SIG-M5 (cell line): ENCODE data around the gene TPD52L1.
"Not testable (repeated sequence)": the region's sequence is repeated elsewhere in the genome, so short reads cannot be mapped to it uniquely, and the experiment has no call there.

Experiments used
- DNase-seq: peaks from one replicate; lab custom pipeline; 2025; lab: John Stamatoyannopoulos, UW

Gene TPD52L1, protein sequence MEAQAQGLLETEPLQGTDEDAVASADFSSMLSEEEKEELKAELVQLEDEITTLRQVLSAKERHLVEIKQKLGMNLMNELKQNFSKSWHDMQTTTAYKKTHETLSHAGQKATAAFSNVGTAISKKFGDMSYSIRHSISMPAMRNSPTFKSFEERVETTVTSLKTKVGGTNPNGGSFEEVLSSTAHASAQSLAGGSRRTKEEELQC

DNA sequence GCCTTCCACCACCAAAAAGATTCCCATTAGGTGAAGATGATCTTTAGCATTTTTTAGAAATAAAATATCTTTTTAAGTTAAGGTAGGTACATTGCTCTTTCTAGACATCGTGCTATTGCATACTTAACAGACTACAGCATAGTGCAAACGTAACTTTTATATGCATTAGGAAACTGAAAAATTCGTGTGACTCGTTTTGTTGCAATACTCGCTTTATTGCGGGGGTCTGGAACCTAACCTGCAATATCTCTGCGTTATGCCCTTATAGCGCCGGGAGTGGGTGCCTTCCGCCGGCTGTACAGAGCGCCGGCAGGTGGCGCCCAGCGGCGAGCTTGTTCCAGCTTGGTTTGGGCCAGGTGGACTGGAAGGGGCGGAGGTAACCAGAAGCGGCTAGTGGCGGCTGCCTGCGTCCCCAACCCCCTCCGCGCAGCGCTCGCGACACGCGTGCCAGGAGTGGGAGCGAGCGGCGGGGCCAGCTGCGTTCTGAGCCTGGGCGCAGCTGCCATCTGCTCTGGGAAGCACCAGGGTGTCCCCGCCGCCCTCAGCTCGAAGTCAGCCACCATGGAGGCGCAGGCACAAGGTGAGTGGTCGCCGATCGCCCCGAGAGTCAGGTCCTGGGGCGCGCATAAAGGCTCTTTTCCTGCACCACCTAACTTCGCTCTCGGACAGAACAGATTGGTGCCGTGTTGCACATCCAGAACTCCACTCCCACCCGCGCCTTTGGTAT is at the start of gene TPD52L1:
Gene TPD52L1 (plus strand): TSS at position 383 of the 727 bp plus-strand sequence. CDS start 179 bp downstream, at position 562.
- DNase-seq, result no peak

DNA sequence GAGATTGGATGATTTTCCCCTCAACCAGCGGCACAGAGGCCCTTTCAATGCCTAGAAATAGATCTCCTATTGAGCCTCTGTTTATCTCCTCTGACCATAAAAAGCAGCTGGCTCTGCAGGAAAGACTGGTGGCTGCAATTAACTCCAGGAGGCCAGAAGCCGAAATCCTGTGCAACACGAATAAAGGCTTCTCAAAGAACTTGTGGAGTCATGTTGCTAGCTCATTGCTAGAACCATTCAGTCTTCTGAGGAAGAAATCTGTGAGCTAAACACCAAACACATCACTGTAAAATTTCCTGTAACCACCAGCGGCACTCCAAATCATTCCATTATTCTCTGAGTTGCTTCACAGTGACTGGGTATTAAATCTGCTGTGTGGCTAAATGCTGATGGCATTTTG is 49.1 kb upstream of the TPD52L1 start:
- DNase-seq, result no peak

DNA sequence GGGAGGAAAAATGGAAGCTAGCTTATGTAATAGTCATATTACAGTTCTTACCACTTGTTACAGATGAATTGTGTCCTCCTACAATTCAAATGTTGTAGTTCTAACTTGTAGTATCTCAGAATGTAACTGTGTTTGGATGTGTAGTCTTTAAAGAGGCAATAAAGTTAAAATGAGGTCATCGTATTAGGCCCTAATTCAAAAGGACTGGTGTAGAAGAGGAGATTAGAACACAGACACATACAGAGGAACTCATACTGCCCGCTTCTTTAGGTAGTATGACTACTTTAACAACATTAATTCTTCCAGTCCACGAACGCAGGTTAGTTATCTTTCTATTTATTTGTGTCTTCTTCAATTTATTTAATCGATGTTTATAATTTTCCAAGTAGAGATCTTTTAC is 46.5 kb upstream of the TPD52L1 start:
- DNase-seq, result no peak

DNA sequence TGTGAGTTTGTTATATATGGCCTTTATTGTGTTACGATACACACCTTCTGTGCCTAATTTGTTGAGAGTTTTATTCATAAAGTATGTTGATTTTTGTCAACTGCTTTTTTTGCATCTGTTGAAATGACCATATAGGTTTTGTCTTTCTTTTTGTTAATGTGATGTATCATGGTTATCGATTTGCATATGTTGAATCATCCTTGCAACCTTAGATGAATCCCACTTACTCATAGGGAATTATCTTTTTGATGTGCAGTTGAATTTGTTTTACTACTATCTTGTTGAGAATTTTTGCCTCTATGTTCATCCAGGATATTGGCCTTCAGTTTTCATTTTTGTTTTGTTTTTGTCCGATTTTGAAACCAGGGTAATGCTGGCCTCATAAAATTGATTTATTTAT is 45.7 kb upstream of the TPD52L1 start:
- no peak for DNase-seq

DNA sequence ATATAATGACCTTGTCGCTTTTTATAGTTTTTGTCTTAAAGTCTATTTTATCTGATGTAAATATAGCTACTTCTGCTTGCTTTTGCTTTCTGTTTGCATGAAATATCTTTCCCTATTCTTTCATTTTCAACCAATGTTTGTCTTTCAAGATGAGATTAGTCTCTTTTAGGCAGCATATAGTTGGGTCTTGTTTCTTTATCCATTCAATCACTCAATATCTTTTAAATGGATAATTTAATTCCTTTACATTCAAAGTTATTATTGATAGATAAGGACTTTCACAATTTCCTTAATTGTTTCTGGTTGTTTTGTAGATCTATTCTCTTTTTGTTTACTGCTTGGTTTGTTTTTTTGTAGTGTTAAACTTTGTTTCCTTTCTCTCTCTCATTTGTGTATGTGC is 43.5 kb upstream of the TPD52L1 start:
- DNase-seq, result no peak

DNA sequence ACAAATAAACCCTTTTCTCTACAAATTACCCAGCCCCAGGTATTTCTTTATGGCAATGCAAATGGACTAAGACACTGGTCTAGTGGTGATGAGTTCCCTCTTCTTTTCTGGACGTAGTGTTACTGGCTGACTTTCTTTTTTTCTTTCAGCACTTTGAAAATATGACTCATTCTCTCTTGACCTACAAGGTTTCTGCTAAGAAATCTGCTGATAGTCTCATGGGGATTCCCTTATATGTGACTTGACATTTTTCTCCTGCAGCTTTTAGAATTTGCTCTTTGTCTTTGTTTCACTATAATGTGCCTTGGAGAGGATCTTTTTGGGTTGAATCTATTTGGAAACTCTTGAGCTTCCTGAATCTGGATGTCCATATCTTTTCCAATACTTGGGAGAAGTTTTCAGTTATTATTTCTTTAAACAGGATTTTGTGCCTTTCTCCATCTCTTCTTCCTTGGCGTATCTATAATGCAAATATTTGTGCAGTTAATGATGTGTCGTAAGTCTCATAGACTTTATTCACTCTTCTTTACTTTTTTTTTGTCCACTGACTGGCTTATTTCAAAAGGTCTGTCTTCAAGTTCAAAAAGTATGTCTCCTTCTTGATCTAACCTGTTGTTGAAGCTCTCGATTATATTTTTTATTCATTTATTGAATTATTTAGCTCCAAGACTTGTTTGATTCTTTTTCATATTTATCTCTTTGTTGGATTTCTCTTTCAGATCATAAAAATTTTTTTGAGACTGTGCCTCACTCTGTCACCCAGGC is 42.2 kb upstream of the TPD52L1 start:
- DNase-seq, result no peak

DNA sequence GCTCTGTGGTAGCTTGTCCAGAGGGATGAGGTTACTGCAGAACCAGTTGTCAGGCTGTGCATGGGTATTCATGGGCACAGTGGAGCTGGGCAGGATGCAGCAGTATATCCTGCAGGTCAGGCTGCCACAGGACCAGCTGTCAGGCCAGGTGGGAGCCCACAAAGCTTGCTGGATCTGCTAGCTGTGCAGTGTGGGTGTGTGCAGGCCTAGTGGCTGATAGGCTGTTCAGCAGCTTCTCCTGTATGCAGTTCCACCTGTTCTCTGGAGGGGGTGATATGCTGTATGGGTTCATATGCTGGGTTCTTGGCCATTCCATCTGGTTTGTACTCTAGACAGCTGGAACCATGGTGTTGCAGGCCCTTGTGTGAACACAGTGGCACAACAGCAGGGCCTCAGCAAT is 40.6 kb upstream of the TPD52L1 start:
- no peak for DNase-seq

DNA sequence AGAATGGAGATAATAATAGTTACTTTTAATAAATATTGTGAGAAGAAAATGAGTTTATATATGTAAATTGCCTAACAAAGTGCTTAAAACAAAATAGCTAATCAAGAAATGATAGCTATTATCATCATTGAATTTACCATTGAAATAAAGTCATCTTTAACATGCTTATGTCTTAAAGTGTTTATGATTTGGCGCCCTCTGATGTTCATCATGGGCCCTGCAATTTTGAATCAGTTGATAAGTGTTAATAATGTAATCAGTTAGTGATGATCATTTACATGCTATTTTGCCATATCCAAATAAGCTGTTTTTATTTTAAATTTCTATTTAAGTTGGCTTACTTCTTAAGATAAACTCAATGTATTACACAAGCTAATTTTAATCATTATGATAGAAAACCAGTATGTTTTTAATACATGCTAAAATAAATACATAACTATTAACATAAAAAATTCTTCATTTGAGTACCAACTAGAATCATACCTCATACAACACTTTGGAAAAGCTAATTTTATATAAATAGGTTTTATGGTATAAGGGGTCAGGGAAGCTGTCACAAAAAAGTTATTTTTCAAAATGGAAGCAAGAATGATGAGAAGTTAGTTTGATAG is 39.2 kb upstream of the TPD52L1 start:
- DNase-seq, result no peak

DNA sequence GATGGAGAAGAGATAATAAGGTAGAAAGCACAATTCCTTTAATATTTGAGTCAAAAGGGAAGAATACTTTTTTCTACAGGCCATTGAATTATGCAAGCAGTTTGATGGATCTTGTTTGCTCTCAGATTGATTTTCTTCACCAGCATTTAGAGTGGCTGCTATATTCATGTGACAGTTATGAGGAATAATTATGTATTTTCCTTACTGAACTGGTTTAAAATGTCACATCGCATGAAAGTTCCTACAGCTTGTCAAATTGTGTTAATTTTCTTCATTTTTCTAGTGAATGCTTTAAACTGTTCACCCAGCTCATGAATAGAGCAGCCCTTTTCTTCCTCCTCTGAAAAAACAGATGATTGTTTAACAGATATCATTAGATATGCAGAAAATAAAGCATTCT is 37.4 kb upstream of the TPD52L1 start:
- DNase-seq, result no peak

DNA sequence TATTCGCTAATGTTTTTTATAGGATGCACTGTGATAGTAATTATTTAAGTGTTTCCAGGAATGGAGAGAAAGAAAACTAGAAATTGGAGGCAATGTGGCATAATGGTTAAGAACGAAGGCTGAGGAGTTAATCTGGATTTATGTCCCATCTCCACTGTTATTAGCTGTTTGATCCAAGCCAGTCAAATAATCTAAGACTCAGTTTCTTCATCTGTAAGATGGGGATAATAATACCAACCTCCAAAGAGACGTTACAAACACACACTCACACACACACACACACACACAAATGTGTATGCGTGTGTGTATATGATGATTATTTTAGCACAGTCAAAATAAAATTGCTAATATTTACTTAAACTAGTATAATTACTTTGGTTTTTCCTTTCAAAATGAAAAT is 36.9 kb upstream of the TPD52L1 start:
- DNase-seq, result no peak

DNA sequence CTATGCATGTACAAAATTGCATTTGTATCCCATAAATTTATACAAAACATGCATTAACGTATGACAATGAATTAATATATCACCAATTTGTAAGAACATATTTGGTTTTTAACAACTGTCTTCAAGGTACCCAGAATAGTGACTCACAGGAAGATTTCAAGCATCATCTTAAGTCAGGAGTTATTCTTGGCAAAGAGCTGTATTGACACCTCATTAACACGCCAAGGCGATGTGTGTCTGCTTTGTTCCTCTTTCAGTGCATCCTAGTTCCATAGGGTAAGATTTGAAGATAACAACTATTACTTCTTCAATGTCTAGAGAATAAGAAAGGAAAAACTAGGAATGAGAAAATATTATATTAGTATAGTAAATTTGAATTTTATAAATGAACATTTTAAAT is 35.8 kb upstream of the TPD52L1 start:
- no peak for DNase-seq

DNA sequence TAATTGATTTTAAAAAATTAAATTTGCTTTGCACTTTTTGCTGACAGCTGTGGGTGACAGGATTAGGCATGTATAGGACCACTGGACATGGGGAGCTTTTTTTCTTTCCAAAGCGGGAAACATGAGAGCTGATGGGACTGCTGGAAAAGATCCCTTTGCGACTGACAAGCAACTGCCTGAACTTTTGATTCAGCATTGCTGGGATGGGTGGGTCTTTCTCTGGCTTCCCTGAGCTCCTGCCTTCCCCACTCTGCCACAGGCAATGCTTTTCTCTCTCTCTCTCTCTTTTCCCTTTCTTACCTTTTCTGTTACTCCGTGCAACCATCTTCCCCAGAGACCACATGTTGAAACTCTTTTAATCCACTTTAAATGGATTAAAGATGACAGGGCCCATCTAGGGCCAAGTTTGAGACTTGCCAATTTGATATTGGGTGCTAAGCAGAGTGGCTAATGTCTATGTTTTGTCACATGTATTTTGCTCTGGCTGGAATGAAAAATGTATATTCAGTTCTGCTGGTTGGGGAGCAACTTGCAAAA is 33.5 kb upstream of the TPD52L1 start:
- no peak for DNase-seq

DNA sequence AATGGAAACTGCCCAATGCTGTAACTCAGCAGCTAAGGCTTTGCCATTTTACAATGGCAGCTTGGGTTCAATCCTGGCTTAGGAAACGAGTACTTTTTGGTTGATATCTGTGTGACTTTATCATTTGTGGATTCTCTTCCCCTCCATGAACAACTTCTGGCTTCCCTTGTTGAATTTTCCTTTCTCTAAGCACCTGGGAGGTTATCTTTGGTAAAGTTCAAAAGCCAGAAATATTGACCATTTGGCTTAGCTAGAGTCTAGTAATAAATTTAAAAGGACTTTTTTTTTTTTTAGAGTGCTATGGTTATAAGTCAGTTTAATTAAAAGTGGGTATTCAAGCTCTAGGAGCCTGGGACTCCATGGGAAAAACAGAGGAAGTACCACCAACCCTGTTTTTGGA is 31.7 kb upstream of the TPD52L1 start:
- no peak for DNase-seq

DNA sequence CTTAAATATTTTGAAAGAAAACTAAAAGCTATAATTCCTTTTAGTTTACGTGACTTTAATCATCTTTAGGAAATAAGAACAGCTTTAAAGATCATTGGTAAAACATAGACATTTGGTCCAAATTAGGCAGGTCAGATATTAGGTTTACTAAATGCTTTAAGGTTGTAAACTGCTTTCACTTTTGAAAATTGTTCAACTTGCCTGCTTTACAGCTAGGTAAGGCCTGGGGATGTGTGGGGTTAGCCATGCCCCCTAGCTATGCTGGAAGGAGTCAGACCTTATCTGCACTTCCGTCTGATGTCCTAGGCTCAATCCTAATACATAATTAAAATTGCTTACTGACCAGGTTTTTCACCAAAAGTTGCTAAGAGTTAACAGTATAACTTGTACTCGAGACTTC is 30.5 kb upstream of the TPD52L1 start:
- DNase-seq, result no peak

DNA sequence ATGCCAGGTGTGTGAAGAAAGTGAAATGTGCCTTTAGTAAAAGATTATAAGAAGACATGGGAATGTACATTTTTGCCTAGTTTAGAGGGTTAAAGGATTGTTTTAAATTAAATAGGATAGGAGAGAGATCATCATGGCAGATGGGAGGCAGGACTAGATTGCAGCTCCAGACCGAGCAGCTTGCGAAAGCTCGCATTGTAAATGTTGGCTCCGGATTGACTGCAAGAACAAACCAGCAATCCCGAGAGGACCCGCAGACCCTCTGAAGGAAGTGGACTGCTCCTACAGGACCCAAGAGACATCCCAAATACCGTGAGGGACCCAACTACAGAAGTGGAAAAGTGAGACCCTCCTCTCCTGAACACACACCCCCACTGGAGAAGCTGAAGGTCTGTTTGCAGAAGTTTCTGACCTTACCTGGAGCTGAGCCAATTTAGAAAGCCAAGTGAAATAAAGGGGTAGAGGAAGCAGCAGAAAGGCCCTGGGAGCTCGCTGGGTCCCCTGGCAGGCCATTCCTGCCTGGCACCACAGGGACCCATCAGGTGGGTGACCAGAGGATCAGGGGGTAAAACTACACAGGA is 30.0 kb upstream of the TPD52L1 start:
- DNase-seq, result no peak

DNA sequence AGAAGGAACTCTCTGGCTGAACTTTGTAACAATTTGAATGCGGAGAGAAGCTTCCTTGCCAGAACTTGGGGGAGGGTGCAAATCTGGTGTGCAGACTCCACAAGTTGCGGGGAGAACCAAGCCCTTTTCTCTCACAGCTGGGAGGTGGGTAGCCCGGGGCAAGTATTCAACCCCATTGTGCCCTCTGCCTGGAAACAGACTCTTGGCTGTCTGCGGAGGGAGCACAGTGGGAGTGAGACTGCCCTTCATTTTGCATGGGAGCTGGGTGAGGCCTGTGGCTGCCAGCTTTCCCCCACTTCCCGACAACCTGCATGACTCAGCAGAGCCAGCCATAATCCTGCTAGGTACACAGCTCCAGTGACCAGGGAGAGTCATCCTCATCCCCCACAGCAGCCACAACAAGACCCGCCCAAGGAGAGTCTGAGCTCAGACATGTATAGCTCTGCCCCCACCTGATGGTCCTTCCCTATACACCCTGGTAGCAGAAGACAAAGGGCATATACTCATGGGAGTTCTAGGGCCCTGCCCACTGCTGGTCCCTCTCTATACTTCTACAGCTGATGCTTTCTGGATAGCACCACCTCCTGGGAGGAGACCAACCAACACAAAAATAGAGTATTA is 29.4 kb upstream of the TPD52L1 start:
- no peak for DNase-seq

DNA sequence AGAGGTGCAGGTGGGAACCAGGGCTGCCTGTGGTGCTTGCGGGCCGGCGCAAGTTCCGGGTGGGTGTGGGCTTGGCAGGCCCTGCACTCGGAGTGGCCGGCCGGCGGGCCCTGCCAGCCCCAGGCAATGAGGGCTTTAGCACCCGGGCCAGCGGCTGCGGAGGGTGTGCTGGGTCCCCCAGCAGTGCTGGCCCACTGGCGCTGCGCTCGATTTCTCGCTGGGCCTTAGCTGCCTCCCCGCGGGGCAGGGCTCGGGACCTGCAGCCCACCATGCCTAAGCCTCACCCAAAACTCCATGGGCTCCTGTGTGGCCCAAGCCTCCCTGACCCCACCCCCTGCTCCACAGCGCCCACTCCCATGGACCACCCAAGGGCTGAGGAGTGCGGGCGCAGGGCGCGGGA is 27.7 kb upstream of the TPD52L1 start:
- not testable (repeated sequence) for DNase-seq

DNA sequence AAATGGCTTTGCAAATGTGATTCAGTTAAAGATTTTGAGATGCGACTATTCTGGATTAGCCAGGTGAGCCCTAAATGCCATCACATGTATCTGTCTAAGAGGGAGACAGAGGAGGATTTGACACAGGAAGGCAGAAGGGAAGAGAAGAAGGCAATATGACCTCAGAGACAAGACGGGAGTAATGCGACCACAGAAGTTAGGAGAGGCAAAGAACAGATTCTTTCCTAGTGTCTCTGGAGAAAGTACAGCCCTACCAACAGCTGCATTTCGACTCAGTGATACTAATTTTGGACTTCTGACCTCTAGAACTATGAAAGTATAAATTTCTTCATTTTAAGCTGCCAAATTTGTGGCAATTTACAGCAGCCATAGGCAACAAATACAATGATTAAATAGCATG is 24.2 kb upstream of the TPD52L1 start:
- DNase-seq, result no peak

DNA sequence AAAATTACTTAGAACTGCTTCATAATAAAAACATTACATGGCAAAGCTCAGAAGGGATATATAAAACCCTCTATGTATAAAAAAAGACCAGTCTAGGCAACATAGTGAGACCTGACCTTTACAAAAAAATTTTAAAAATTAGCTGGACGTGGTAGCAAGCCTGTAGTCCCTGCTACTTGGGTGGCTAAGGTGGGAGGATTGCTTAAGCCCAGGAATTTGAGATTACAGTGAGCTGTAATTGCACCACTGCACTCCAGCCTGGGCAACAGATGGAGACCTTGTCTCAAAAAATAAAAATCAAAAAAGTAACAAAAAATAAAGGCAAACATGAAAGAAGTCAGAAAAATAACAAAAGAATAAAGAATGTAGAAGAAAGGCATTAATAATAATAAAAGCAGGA is 21.5 kb upstream of the TPD52L1 start:
- DNase-seq, result no peak

DNA sequence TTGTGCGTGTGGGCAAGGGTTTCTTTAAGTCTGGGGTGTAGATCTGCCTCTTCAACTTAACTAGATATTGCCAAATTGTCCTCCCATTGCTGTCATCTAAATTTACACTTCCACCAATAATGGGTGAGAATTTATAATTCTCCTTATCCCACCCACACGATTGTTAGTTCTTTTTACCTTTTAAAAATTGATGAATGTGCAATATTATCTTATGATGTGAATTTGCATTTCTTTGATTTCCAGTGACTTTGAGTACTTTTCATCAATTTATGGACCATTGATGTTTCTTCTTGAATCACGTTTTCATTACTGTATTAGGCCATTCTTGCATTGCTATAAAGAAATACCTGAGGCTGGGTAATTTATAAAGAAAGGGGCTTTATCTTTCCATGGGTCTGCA is 17.2 kb upstream of the TPD52L1 start:
- DNase-seq, result no peak

DNA sequence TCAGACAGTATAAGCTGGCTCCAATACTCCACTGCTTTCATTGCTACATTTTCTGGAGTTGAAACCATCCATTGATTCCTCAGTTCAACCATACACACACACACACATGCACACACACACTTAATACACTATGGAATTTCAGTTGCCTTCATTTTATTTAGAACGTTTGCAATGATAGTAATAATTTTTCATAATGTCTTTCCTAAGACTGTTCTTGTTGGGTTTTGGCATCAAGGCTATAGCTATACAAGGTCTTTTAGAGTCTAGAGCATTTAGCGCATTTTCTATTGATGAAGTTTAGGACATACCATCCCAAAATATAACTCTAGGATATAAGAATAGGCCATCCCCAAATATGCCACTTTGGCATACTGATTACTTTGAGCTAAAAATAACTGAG is 15.5 kb upstream of the TPD52L1 start:
- no peak for DNase-seq

DNA sequence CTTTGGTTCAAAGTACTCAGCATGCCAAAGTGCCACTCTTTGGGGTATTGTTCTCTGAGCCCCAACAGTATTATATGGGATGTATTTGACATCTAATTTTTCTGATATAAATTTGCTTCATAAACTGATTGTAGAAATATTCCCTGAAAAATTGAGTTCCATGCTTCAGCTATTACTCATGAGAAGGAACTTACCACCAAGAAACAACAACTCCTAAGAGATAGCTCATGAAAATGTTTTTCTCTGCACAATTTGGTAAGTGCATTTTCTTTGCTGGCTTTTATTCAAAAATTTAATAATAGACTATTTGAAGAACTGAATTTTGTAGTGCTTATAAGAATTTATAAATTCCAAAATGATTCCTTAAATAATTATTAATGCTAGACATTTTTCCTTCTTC is 12.8 kb upstream of the TPD52L1 start:
- DNase-seq, result no peak
